Myocyte (in vitro differentiated cells): ENCODE results near the gene LBX1. TPM values are rescaled to one million over a fixed set of nuclear protein-coding genes. Genes with fewer than 3 reads are reported as not detected.

Experiments
- DNase-seq: peaks from one replicate; pipeline ENCODE4 v3.0.0-alpha.2; 2012; ENCODE audit warnings: low read depth
- total RNA-seq: library from RNA; depleted of rRNA; stranded (reverse); fragments of >200 nt; gene quantifications from 2 replicates; pipeline ENCODE4 v1.2.3, GENCODE V29; 2014

Gene LBX1
- total RNA-seq, 1 donor from 2014 or later = 11.7 TPM

- DNase-seq = no peak
Observed at GRCh38 chr10:101226491-101227428, 2.5 kb downstream of the LBX1 start.

- no peak for DNase-seq
Observed at GRCh38 chr10:101225846-101226421, 3.3 kb downstream of the LBX1 start.

GRCh38 chr10:101224910-101225823, 4.1 kb downstream of the LBX1 start:
- no peak for DNase-seq

DNA sequence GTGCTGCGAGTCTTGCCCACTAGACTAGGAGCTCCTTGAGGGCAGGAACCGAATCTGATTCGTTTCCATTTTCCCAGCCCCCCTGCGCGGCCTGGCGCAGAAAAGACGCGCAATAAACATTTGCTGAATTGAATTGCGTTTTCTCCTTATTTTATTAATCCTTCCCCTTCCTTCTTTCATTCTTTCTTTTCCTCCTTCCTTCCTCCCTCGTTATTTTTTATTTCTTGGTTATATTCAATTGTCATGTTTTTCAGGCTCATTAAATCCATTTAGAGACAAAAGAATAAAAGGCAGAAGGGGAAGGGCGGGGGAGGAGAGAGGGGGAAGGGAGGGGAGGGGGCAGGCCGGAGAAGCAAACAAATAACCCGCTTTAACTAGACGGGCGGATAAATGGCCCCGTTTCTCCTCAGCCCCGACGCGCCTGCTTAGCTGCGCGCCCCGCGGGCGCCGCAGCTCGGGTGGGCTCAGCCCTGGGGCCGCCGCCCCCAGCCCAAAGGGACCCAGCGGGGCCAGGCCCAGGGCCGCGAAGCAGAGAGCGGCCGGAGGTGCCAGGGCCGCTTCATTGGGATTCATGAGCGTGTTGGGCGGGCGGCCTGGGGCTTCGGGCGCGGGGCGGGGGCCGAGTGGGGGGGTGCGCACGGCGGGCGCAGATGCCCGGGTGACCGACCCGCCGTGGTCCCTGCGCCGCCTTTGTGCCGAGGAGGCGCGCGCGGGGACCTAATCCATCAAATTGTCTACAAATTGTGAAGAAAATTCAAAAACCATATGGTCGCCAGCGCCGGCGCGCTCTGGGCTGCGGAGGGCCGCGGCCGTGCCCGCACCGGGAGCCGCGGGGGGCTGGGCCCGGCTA, 5.0 kb downstream of the LBX1 start:
- DNase-seq = no peak

DNA sequence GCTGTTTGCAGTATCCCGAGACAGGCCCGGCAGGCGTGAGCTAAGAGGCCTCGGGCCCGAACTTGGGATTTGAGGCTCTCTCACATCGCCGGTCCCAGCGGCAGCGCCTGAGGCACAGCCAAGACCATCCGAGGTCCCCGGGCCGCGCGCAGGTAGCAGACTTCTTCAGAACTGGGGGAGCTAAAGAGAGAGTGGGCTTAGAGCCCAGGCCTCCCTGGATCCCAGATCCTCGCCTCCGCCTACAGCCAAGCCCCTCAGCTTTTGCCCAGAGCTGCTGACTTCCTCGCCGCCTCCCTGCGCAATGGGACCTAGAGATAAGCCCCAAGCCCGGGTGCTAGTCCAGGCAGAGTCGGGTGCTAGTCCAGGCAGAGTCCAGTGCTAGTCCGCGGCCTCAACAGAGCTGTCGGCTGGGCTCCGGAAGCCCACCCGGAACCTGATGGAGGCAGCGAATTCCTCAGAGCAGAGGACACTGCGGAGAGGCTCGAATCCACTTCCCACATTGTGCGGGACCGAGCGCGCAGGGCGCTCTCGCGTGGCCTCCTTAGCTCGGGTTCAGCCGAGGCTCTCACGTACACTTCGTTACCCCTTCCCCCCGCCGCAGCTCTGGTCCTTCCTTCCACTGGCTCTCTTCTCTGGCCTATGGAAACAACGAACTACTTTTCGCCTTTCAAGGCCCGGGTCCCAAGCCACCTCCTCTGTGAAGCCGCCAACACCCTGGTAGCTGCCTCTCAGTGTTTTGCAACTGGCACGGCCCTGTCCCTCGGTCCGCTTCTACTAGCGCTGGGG, 5.8 kb downstream of the LBX1 start:
- no peak for DNase-seq

GRCh38 chr10:101222683-101223273, 6.5 kb downstream of the LBX1 start:
- no peak for DNase-seq

DNA sequence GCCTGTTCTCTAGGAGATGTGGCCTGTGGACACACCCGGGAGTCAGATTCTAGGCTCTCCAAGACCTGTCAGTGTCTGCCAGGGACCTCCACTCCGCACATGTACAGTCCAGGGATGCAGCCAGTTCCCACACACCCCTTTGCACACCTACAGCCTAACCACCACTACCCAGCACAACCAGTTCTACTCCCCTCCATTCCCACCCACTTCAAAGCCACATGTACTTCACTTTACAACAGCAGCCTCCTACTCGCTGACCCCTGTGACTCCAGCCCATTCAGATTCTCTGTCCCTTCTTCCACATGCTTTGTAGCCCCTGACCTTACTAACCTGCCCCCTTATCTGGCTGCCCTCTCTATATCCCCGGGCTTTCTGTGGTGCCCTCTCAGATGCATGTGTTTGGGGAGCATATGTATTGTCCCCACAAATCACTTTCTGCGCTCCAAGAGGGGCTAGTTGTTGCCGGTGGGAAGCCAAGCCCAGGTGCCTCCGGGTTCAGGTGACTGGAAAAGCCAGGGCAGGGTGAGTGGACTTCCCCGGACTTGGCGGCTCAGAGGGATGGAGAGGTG, 7.2 kb downstream of the LBX1 start:
- no peak for DNase-seq

- no peak for DNase-seq
Observed at GRCh38 chr10:101221549-101221948, 7.7 kb downstream of the LBX1 start.

- no peak for DNase-seq
Observed at GRCh38 chr10:101219946-101220451, 9.3 kb downstream of the LBX1 start.

GRCh38 chr10:101219139-101219945, 9.9 kb downstream of the LBX1 start:
- no peak for DNase-seq

DNA sequence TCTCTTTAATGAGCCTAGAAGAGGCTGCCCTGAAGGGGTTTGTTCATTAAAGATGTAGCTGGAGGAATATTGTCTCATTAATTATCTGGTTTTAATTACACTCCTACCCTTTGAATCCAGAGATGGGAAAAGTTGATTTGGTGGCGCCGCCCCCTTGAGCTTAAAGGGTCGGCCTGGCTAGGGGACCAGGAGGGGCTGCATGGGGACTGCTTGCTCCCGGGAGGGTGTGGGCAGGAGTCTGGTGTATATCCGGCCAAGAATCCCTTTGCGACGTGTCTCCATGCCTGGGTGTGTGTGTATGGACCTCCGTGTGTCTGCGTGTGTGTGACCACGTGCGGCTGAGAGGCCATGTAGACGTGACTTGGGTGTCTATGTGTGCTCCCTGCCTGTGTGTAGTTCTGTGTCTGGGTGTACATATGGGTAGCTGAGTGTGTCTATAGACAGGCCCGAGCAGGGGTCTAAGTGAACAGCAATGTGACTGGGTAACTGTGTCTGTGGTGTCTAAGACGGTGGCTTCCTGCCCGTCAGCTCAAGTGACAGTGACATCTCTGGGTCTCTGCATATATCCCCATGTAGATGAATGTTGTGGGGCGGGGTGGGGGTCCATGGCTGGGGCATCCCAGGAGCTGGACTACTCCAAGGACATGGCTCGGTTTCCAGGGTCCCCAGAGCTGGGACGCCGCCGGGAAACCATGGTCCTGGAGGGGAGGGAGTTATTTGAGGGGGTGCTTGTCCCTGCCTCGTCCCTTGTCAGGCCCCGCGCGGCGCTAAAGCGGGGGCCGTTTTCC, 10.7 kb downstream of the LBX1 start:
- DNase-seq = no peak

GRCh38 chr10:101217450-101218281, 11.6 kb downstream of the LBX1 start:
- DNase-seq = peak; percentile 61

DNA sequence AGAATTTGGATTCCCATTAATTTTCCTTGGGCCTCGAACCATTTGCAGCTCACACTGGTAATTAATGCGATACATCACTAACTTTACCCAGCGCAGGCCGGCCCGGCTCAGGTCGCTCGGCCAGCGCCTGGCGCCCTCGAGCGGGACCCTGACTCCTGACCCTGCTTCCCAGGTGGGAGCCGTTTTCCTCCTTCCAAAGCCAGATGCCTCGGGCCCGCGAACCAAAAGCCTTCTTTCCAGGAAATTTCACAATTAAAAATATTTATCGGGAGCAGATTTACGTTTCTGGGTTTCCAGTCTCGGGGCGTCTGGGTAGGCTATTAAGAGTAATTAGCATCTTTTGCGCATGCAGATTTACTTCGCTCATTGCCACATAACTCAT, 12.2 kb downstream of the LBX1 start:
- DNase-seq = no peak

- DNase-seq = no peak
Observed at GRCh38 chr10:101216207-101217043, 12.8 kb downstream of the LBX1 start.
